PC-3 (cell line): ENCODE data around the gene XPR1.

Experiments used
- EZH2phosphoT487 ChIP-seq: fragments of 300-600 bp; sonication (generic); IDR thresholded peaks from 2 replicates; pipeline ENCODE4 v1.6.1; 2018; ENCODE audit warnings: mild to moderate bottlenecking, antibody characterized with exemption, low read length, borderline replicate concordance
- TF ChIP-seq, protein P1 (sequence below): fragments of 300-600 bp; sonication (generic); conservative IDR thresholded peaks from 2 replicates; pipeline ENCODE4 v1.5.1; 2017; ENCODE audit warnings: antibody characterized with exemption, low read depth, mild to moderate bottlenecking, low read length

GRCh38 chr1:180662709-180663108 lies 30.9 kb downstream of the XPR1 start:
- TF ChIP-seq, protein P1, sequence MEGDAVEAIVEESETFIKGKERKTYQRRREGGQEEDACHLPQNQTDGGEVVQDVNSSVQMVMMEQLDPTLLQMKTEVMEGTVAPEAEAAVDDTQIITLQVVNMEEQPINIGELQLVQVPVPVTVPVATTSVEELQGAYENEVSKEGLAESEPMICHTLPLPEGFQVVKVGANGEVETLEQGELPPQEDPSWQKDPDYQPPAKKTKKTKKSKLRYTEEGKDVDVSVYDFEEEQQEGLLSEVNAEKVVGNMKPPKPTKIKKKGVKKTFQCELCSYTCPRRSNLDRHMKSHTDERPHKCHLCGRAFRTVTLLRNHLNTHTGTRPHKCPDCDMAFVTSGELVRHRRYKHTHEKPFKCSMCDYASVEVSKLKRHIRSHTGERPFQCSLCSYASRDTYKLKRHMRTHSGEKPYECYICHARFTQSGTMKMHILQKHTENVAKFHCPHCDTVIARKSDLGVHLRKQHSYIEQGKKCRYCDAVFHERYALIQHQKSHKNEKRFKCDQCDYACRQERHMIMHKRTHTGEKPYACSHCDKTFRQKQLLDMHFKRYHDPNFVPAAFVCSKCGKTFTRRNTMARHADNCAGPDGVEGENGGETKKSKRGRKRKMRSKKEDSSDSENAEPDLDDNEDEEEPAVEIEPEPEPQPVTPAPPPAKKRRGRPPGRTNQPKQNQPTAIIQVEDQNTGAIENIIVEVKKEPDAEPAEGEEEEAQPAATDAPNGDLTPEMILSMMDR: no peak
- TF ChIP-seq EZH2phosphoT487: no peak
